IMR-90 (cell line): ENCODE measurements around the gene DCC.

ENCODE experiments used
- BHLHE40 ChIP-seq: fragments of 150-350 bp; IDR thresholded peaks from 2 replicates; pipeline ENCODE4 v1.6.1; 2016; ENCODE audit warnings: mild to moderate bottlenecking, low read depth, low read length
- CEBPB ChIP-seq: IDR thresholded peaks from 2 replicates; pipeline ENCODE4 v1.6.1; 2012; ENCODE audit warnings: low read depth, low read length, improper control_type of control experiment
- CHD1 ChIP-seq: IDR thresholded peaks from 2 replicates; pipeline ENCODE4 v1.6.1; 2012; ENCODE audit warnings: low read depth, low read length, improper control_type of control experiment
- CTCF ChIP-seq: conservative IDR thresholded peaks from 2 replicates; pipeline ENCODE4 v1.5.1; 2012; ENCODE audit warnings: mild to moderate bottlenecking, low read depth, low read length, improper control_type of control experiment
- NFE2L2 ChIP-seq: fragments of 150-350 bp; IDR thresholded peaks from 2 replicates; pipeline ENCODE4 v1.6.1; 2016; ENCODE audit warnings: low read depth, mild to moderate bottlenecking, low read length
- POLR2A ChIP-seq: IDR thresholded peaks from 2 replicates; pipeline ENCODE4 v1.6.1; 2012; ENCODE audit warnings: mild to moderate bottlenecking, low read depth, low read length
- RCOR1 ChIP-seq: IDR thresholded peaks from 2 replicates; pipeline ENCODE4 v1.6.1; 2012; ENCODE audit warnings: mild to moderate bottlenecking, low read length, improper control_type of control experiment; ENCODE audit not compliant: insufficient replicate concordance
- RFX5 ChIP-seq: IDR thresholded peaks from 2 replicates; pipeline ENCODE4 v1.8.0; 2012; ENCODE audit warnings: low read depth, mild to moderate bottlenecking, low read length, moderate library complexity
- USF2 ChIP-seq: fragments of 150-350 bp; IDR thresholded peaks from 2 replicates; pipeline ENCODE4 v1.6.1; 2017; ENCODE audit warnings: mild to moderate bottlenecking, antibody characterized with exemption, low read length, low read depth

GRCh38 chr18:52452427-52452826 is 112.4 kb downstream of the DCC start:
- TF ChIP-seq CTCF, result no peak
- TF ChIP-seq POLR2A, result no peak
- no peak for TF ChIP-seq BHLHE40
- no peak for TF ChIP-seq RFX5
- TF ChIP-seq CEBPB, result no peak
- TF ChIP-seq RCOR1, result no peak
- no peak for TF ChIP-seq USF2
- no peak for TF ChIP-seq NFE2L2
- TF ChIP-seq CHD1, result no peak
